GM12878 (cell line): ENCODE data around the gene GFOD2. TPM values are rescaled to one million over a fixed set of nuclear protein-coding genes. Genes with fewer than 3 reads are reported as not detected.

Experiments
- ATAC-seq: fragments of 200-7000 bp; cut with Tn5 transposase; 3 replicates; pipeline ENCODE4 v1.9.1; 2020; ENCODE audit warnings: mild to moderate bottlenecking, moderate library complexity
- BruUV-seq: library from RNA; stranded (reverse); fragments of 400-500 nt; replicated peaks from 2 replicates; lab custom pipeline; 2021; lab: Mats Ljungman, UMichigan
- CTCF ChIA-PET: fragments of 300-600 bp; sonication (Branson Sonifier 250); formaldehyde crosslinking; extraction: SDS; loops from one replicate; lab custom pipeline; 2021; ENCODE audit warnings: inconsistent platforms; lab: Yijun Ruan, JAX
- POLR2A ChIA-PET: fragments of 350-600 bp; formaldehyde crosslinking; extraction: SDS; loops from one replicate; lab custom pipeline; 2021; ENCODE audit warnings: inconsistent platforms; lab: Charles Lee
- RAD21 ChIA-PET: fragments of 300-600 bp; sonication (Branson Sonifier 250); formaldehyde crosslinking; loops from one replicate; lab custom pipeline; 2023; ENCODE audit warnings: antibody characterized with exemption; ENCODE audit not compliant: unreplicated experiment; lab: Charles Lee
- SMC1A ChIA-PET: fragments of 300-600 bp; sonication (Branson Sonifier 250); formaldehyde crosslinking; loops from one replicate; lab custom pipeline; 2023; ENCODE audit not compliant: unreplicated experiment, uncharacterized antibody; lab: Charles Lee
- DNase-seq: peaks from one replicate; pipeline ENCODE4 v3.0.0-alpha.2; 2011; ENCODE audit warnings: low read depth, low spot score
- FAIRE-seq: peaks from 3 replicates; lab custom pipeline; 2011; peaks lifted over from hg19 to GRCh38; lab: Jason Lieb, UNC
- H2AFZ ChIP-seq: 2 replicates; pipeline ENCODE4 v1.6.0; 2011; ENCODE audit warnings: low read depth, low read length, control low read depth; ENCODE audit not compliant: control insufficient read depth
- H3K27ac ChIP-seq: 2 replicates; pipeline ENCODE4 v1.5.1; 2011; ENCODE audit warnings: control low read depth; ENCODE audit not compliant: control insufficient read depth, insufficient read depth
- H3K27me3 ChIP-seq, 2 experiments: replicated peaks in 1 of 2; 2 replicates each; pipeline versions ENCODE4 v1.6.0 to v1.6.1; 2011; ENCODE audit warnings: low read length in 1 of 2; ENCODE audit not compliant: control insufficient read depth in 2 of 2, insufficient read depth in 2 of 2
- H3K36me3 ChIP-seq, 2 experiments: 2 replicates each; pipeline ENCODE4 v1.5.1; 2011; ENCODE audit warnings: low read length in 1 of 2; ENCODE audit not compliant: control insufficient read depth in 2 of 2, insufficient read depth in 2 of 2
- H3K4me1 ChIP-seq: 2 replicates; pipeline ENCODE4 v1.6.1; 2011; ENCODE audit warnings: mild to moderate bottlenecking, low read length, moderate library complexity, mixed read lengths; ENCODE audit not compliant: control insufficient read depth, insufficient read depth
- H3K4me2 ChIP-seq: 2 replicates; pipeline ENCODE4 v1.6.0; 2011; ENCODE audit warnings: control low read depth; ENCODE audit not compliant: control insufficient read depth, insufficient read depth
- H3K4me3 ChIP-seq: fragments of 200-600 bp; sonication (generic); 2 replicates; pipeline ENCODE4 v1.5.1; 2016
- H3K79me2 ChIP-seq: 2 replicates; pipeline ENCODE4 v1.6.0; 2011; ENCODE audit warnings: low read length; ENCODE audit not compliant: control insufficient read depth, insufficient read depth
- H3K9ac ChIP-seq: 2 replicates; pipeline ENCODE4 v1.8.0; 2011; ENCODE audit warnings: low read length, control low read depth, mixed read lengths; ENCODE audit not compliant: control insufficient read depth, insufficient read depth
- H3K9me3 ChIP-seq: replicated peaks from 3 replicates; pipeline ENCODE4 v1.5.1; 2011; ENCODE audit warnings: mild to moderate bottlenecking, low read length; ENCODE audit not compliant: control insufficient read depth, insufficient read depth
- H4K20me1 ChIP-seq: 2 replicates; pipeline ENCODE4 v1.6.0; 2011; ENCODE audit not compliant: control insufficient read depth, insufficient read depth
- BCL3 ChIP-seq: IDR thresholded peaks from 2 replicates; pipeline ENCODE4 v1.6.1; 2011; ENCODE audit warnings: borderline replicate concordance, low read depth, mild to moderate bottlenecking, moderate library complexity, low read length; ENCODE audit not compliant: insufficient read depth, poor library complexity, severe bottlenecking
- CUX1 ChIP-seq: IDR thresholded peaks from 2 replicates; pipeline ENCODE4 v1.6.1; 2012; ENCODE audit warnings: improper control_type of control experiment, low read depth, low read length; ENCODE audit not compliant: insufficient replicate concordance
- EED ChIP-seq: sonication (generic); IDR thresholded peaks from 2 replicates; pipeline ENCODE4 v1.6.1; 2016; ENCODE audit warnings: antibody characterized with exemption, low read depth
- EZH2 ChIP-seq: IDR thresholded peaks from 2 replicates; pipeline ENCODE4 v1.6.1; 2012; ENCODE audit warnings: low read depth, mild to moderate bottlenecking, control low read depth, inconsistent platforms, low read length, borderline replicate concordance; ENCODE audit not compliant: control insufficient read depth
- FOXM1 ChIP-seq: IDR thresholded peaks from 2 replicates; pipeline ENCODE4 v1.6.1; 2012; ENCODE audit warnings: low read depth, mild to moderate bottlenecking, inconsistent platforms, low read length, moderate library complexity
- KDM1A ChIP-seq: fragments of 200-600 bp; sonication (generic); IDR thresholded peaks from 2 replicates; pipeline ENCODE4 v1.6.1; 2016; ENCODE audit warnings: borderline replicate concordance
- MYC ChIP-seq: IDR thresholded peaks from 2 replicates; pipeline ENCODE4 v1.6.1; 2011; ENCODE audit warnings: mild to moderate bottlenecking, low read length, moderate library complexity, inconsistent platforms; ENCODE audit not compliant: insufficient read depth, insufficient replicate concordance, insufficient read length, severe bottlenecking
- NFYB ChIP-seq: IDR thresholded peaks from 2 replicates; pipeline ENCODE4 v1.6.1; 2011; ENCODE audit warnings: low read depth, mild to moderate bottlenecking, low read length, improper control_type of control experiment, moderate library complexity; ENCODE audit not compliant: insufficient read depth
- SMAD1 ChIP-seq: fragments of 450-650 bp; IDR thresholded peaks from 2 replicates; pipeline ENCODE4 v1.6.1; 2018; ENCODE audit warnings: mild to moderate bottlenecking, low read depth; ENCODE audit not compliant: partially characterized antibody
- SREBF1 ChIP-seq: IDR thresholded peaks from 2 replicates; pipeline ENCODE4 v1.6.1; 2012; ENCODE audit warnings: mild to moderate bottlenecking, low read length
- SUPT20H ChIP-seq: IDR thresholded peaks from 2 replicates; pipeline ENCODE4 v1.6.1; 2011; ENCODE audit warnings: low read depth, mild to moderate bottlenecking, low read length, moderate library complexity, borderline replicate concordance; ENCODE audit not compliant: control insufficient read depth
- WGBS: methylation state at CpG from one replicate; pipeline ENCODE4 v1.1.6; 2016; ENCODE audit warnings: low lambda C conversion rate; ENCODE audit not compliant: insufficient replicate concordance, insufficient coverage; ENCODE audit errors: missing lambda C conversion rate; 5-methylcytosine and 5-hydroxymethylcytosine counted together
- in situ Hi-C: fragments of 300-500 bp; cut with MboI; formaldehyde crosslinking; loops from 9 replicates; pipeline ENCODE4 v1.14.3; 2018; ENCODE audit warnings: mixed read lengths
- intact Hi-C: fragments of 100-400 bp; cut with micrococcal nuclease; formaldehyde crosslinking; loops from one replicate; pipeline ENCODE4 v1.14.2; 2022; ENCODE audit not compliant: unreplicated experiment
- polyA plus RNA-seq, 11 experiments: library from polyadenylated mRNA; depleted of rRNA in 4 of 11; unstranded in 6 of 11; stranded (reverse) in 5 of 11; fragments of >200 nt; fragmentation: Nextera tagmentation in 4 of 11; fragmentation: Illumina TruSeq in 1 of 11; extraction: Ambion mirVana in 4 of 11; extraction: Trizol in 1 of 11; gene quantifications; 1 replicate in 1 of 11; 2 replicates in 10 of 11; pipeline versions ENCODE4 v1.2.1 to v1.2.3, GENCODE V29; 2011 to 2016; ENCODE audit warnings: inconsistent platforms in 2 of 11, missing spikeins in 2 of 11, low read depth in 1 of 11
- total RNA-seq, 4 experiments: library from RNA; depleted of rRNA in 3 of 4; stranded (reverse); fragments of >200 nt in 3 of 4; fragmentation: Illumina TruSeq in 1 of 4; extraction: Trizol in 1 of 4; gene quantifications; 2 replicates each; pipeline versions ENCODE4 v1.2.1 to v1.2.3, GENCODE V29; 2013 to 2021

GFOD2 gene
- total and polyA plus RNA-seq, 10 of the 15 experiments (the other 5 are each of a cell fraction or from before 2014, with no cell fraction given), result 2.0 to 15.9 (median 12.0) TPM

- TF ChIP-seq SMAD1 (no peak), SUPT20H (no peak), EED (no peak), EZH2 (no peak)
- TF ChIP-seq, all 136 proteins: peak for 0
Observed at GRCh38 chr16:67648764-67649407, 70.2 kb downstream of the GFOD2 start (continued).

- WGBS, result 99% methylated on average over 32 of the region's 65 CpGs
- ChIA-PET CTCF (interaction anchor here (1.5 kb wide), 1 partner anchor 12 kb away, joined by 4 read pairs; the partner anchor contains the start of gene ACD), POLR2A (no interaction called here), RAD21 (interaction anchor here (0.9 kb wide), 1 partner anchor 22 kb away, joined by 3 read pairs; no protein-coding TSS in a partner anchor), SMC1A (no interaction called here)
- no peak overlapping the region for H2AFZ ChIP-seq
- intact Hi-C loops, result no loop called here
- H3K36me3 ChIP-seq, result peaks cover 0 to 3% of the 10 kb centered on the region in 2 experiments; a peak in 3 of 4 replicates
- peaks cover 11% of the 10 kb centered on the region; the same call in 1 of the 2 replicates for H3K4me1 ChIP-seq
- H3K9me3 ChIP-seq, result no peaks in the 10 kb centered on the region
- BruUV-seq, result no TSS peak
- no peaks in the 10 kb centered on the region for H3K27me3 ChIP-seq
- in situ Hi-C loops, result no loop called here
- no peak overlapping the region for H3K4me3 ChIP-seq
- no peaks in the 10 kb centered on the region for H4K20me1 ChIP-seq
- no peak overlapping the region for H3K9ac ChIP-seq
- FAIRE-seq (no peak), ATAC-seq (no peak), DNase-seq (no peak)
- no peak overlapping the region for H3K27ac ChIP-seq
- H3K4me2 ChIP-seq, result no peak overlapping the region
- H3K79me2 ChIP-seq, result peaks cover 11% of the 10 kb centered on the region
- TF ChIP-seq NFYB (no peak), EZH2 (no peak), CUX1 (no peak), SREBF1 (no peak), KDM1A (no peak), FOXM1 (no peak), BCL3 (no peak), MYC (no peak)
Observed at GRCh38 chr16:67648088-67648763, 70.9 kb downstream of the GFOD2 start.
